OCI-LY3 (cell line): ENCODE measurements around the gene HIPK4.

ENCODE experiments used
- EZH2phosphoT487 ChIP-seq: fragments of 200-600 bp; shearing (Covaris generic); IDR thresholded peaks from 2 replicates; pipeline ENCODE4 v1.6.1; 2018; ENCODE audit warnings: antibody characterized with exemption, mixed run types, low read depth
- TF ChIP-seq, protein P1 (sequence below): fragments of 200-600, 300-600 bp; sonication (generic); IDR thresholded peaks from 2 replicates; pipeline ENCODE4 v1.5.1; 2014; ENCODE audit warnings: antibody characterized with exemption, low read length, low read depth

DNA sequence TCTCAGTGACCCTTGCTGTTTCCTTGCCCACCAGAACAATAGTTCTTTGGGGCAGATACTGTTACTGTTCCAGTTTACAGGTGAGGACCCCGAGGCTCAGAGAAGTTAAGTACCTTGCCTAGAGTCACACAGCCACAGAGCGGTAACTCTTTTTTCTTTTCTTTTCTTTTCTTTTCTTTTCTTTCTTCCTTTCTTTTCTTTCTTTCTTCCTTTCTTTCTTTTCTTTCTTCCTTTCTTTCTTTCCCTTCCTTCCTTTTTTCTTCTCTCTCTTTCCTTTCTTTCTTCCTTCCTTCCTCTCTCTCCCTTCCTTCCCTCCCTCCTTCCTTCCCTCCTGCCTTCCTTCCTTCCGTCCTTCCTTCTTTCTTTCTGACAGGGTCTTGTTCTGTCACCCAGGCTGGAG, 28.1 kb upstream of the HIPK4 start:
- TF ChIP-seq, protein P1, sequence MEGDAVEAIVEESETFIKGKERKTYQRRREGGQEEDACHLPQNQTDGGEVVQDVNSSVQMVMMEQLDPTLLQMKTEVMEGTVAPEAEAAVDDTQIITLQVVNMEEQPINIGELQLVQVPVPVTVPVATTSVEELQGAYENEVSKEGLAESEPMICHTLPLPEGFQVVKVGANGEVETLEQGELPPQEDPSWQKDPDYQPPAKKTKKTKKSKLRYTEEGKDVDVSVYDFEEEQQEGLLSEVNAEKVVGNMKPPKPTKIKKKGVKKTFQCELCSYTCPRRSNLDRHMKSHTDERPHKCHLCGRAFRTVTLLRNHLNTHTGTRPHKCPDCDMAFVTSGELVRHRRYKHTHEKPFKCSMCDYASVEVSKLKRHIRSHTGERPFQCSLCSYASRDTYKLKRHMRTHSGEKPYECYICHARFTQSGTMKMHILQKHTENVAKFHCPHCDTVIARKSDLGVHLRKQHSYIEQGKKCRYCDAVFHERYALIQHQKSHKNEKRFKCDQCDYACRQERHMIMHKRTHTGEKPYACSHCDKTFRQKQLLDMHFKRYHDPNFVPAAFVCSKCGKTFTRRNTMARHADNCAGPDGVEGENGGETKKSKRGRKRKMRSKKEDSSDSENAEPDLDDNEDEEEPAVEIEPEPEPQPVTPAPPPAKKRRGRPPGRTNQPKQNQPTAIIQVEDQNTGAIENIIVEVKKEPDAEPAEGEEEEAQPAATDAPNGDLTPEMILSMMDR = no peak
- no peak for TF ChIP-seq EZH2phosphoT487
